Cardiac fibroblast (primary cell): ENCODE measurements around the gene BBS9.

Source experiments
- DNase-seq, 2 donors: peaks; one replicate each; pipeline versions ENCODE4 v3.0.0 to v3.0.0-alpha.2; 2010; ENCODE audit warnings: low read depth in 2 of 2
- H3K4me3 ChIP-seq, 2 donors: replicated peaks in 1 of 2; 1 replicate in 1 of 2; 2 replicates in 1 of 2; pipeline ENCODE4 v1.5.1; 2011; ENCODE audit warnings: low read depth in 2 of 2, low read length in 2 of 2, mild to moderate bottlenecking in 2 of 2, moderate library complexity in 1 of 2
- CTCF ChIP-seq: IDR thresholded peaks from one replicate; pipeline ENCODE4 v1.5.1; 2011; ENCODE audit warnings: low read depth, mild to moderate bottlenecking, low read length, inconsistent platforms

BBS9 gene

GRCh38 chr7:33591490-33591889 is 462.1 kb downstream of the BBS9 start:
- no peak overlapping the region for H3K4me3 ChIP-seq
- DNase-seq, result peak; percentile 20 to 30
- no peak for TF ChIP-seq CTCF

GRCh38 chr7:33592718-33593117 is 463.4 kb downstream of the BBS9 start:
- TF ChIP-seq CTCF, result no peak
- no peak overlapping the region for H3K4me3 ChIP-seq
- DNase-seq, result no peak

GRCh38 chr7:33593611-33594010 is 464.2 kb downstream of the BBS9 start:
- no peak overlapping the region for H3K4me3 ChIP-seq
- no peak for DNase-seq
- TF ChIP-seq CTCF, result no peak

GRCh38 chr7:33596686-33597085 is 467.3 kb downstream of the BBS9 start:
- no peak overlapping the region for H3K4me3 ChIP-seq
- peak in 1 of 2 donors; percentile 15 for DNase-seq
- no peak for TF ChIP-seq CTCF

- no peak overlapping the region for H3K4me3 ChIP-seq
- DNase-seq, result no peak
- no peak for TF ChIP-seq CTCF
Measured at GRCh38 chr7:33597181-33597580, 467.8 kb downstream of the BBS9 start.

- DNase-seq, result no peak
- TF ChIP-seq CTCF, result no peak
- H3K4me3 ChIP-seq, result no peak overlapping the region
Measured at GRCh38 chr7:33601101-33601500, 471.7 kb downstream of the BBS9 start.

- TF ChIP-seq CTCF, result no peak
- H3K4me3 ChIP-seq, result no peak overlapping the region
- DNase-seq, result no peak
Measured at GRCh38 chr7:33601884-33602283, 472.5 kb downstream of the BBS9 start.
